ENCODE data around the gene ASB10. TPM values are rescaled to one million over a fixed set of nuclear protein-coding genes. Genes with fewer than 3 reads are reported as not detected.

Gene ASB10
- total RNA-seq, 4 donors from 2014 or later = not detected

- ATAC-seq (ENCODE audit: low FRiP score) (no peak), DNase-seq (ENCODE audit: low spot score) (no peak)
- TF ChIP-seq CTCF (IDR thresholded peaks at IDR 0.05) = no peak
These were observed 1.1 kb upstream of the ASB10 start for GRCh38 chr7:151188252-151188542.

GRCh38 chr7:151187409-151188251 is 580 bp upstream of the ASB10 start:
- TF ChIP-seq CTCF (IDR thresholded peaks at IDR 0.05) = no peak
- DNase-seq (ENCODE audit: low spot score) (no peak), ATAC-seq (ENCODE audit: low FRiP score) (no peak)

GRCh38 chr7:151185762-151186639 is 1.0 kb downstream of the ASB10 start:
- no peak for TF ChIP-seq CTCF (IDR thresholded peaks at IDR 0.05)
- ATAC-seq (ENCODE audit: low FRiP score) (no peak), DNase-seq (ENCODE audit: low spot score) (no peak)

- DNase-seq (ENCODE audit: low spot score) (no peak), ATAC-seq (ENCODE audit: low FRiP score) (no peak)
These were observed 6.0 kb downstream of the ASB10 start for GRCh38 chr7:151181011-151181431.

GRCh38 chr7:151179946-151180345 is 7.1 kb downstream of the ASB10 start:
- DNase-seq (ENCODE audit: low spot score) (no peak), ATAC-seq (ENCODE audit: low FRiP score) (no peak)
- TF ChIP-seq CTCF (IDR thresholded peaks at IDR 0.05) = no peak

More at GRCh38 chr7:151181011-151181431, 6.0 kb downstream of the ASB10 start:
- no peak for TF ChIP-seq CTCF (IDR thresholded peaks at IDR 0.05)

- no peak for TF ChIP-seq CTCF (IDR thresholded peaks at IDR 0.05)
- no peak for DNase-seq (ENCODE audit: low spot score)
- ATAC-seq (ENCODE audit: low FRiP score) = no peak
These were observed 7.7 kb downstream of the ASB10 start for GRCh38 chr7:151179287-151179860.

All from omental fat pad (tissue), 4 donors.